ENCODE results near the gene MOCS1.

The MOCS1 gene

DNA sequence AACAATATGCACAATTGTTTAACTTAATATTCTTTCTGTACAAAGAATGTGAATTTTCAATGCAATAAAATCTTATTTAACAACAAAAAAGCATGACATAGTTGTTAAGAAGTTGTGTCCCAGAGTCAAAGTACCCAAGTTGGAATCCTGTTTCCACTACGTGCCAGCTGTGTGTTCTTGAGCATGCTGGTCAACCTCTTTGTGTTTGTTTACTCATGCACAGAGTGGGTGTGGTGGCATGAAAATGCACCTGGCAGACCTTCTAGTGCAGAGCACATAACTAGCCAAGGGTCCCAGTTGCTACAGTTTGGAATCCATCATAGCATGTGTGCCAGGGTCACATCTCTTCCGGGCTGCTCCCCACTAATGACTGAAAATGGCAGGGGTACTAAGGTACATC lies 24.7 kb upstream of the MOCS1 start:
- TF ChIP-seq TAF1 (IDR thresholded peaks at IDR 0.05; ENCODE audit: borderline replicate concordance, insufficient read depth, low read length), result no peak
- TF ChIP-seq POLR2AphosphoS5 (IDR thresholded peaks at IDR 0.05; ENCODE audit: low read depth, low read length), result no peak
- TF ChIP-seq, protein P1, sequence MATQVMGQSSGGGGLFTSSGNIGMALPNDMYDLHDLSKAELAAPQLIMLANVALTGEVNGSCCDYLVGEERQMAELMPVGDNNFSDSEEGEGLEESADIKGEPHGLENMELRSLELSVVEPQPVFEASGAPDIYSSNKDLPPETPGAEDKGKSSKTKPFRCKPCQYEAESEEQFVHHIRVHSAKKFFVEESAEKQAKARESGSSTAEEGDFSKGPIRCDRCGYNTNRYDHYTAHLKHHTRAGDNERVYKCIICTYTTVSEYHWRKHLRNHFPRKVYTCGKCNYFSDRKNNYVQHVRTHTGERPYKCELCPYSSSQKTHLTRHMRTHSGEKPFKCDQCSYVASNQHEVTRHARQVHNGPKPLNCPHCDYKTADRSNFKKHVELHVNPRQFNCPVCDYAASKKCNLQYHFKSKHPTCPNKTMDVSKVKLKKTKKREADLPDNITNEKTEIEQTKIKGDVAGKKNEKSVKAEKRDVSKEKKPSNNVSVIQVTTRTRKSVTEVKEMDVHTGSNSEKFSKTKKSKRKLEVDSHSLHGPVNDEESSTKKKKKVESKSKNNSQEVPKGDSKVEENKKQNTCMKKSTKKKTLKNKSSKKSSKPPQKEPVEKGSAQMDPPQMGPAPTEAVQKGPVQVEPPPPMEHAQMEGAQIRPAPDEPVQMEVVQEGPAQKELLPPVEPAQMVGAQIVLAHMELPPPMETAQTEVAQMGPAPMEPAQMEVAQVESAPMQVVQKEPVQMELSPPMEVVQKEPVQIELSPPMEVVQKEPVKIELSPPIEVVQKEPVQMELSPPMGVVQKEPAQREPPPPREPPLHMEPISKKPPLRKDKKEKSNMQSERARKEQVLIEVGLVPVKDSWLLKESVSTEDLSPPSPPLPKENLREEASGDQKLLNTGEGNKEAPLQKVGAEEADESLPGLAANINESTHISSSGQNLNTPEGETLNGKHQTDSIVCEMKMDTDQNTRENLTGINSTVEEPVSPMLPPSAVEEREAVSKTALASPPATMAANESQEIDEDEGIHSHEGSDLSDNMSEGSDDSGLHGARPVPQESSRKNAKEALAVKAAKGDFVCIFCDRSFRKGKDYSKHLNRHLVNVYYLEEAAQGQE (IDR thresholded peaks at IDR 0.05; ENCODE audit: insufficient read depth in 1 of 2, low read depth in 2 of 2, low read length in 2 of 2), result no peak
- TF ChIP-seq SIN3A (IDR thresholded peaks at IDR 0.05; ENCODE audit: borderline replicate concordance, insufficient read depth, low read length), result no peak
- no peak for TF ChIP-seq FOXP2 (optimal IDR thresholded peaks at IDR 0.05; ENCODE audit: borderline replicate concordance, extremely low read depth, extremely low read length, insufficient read depth)

DNA sequence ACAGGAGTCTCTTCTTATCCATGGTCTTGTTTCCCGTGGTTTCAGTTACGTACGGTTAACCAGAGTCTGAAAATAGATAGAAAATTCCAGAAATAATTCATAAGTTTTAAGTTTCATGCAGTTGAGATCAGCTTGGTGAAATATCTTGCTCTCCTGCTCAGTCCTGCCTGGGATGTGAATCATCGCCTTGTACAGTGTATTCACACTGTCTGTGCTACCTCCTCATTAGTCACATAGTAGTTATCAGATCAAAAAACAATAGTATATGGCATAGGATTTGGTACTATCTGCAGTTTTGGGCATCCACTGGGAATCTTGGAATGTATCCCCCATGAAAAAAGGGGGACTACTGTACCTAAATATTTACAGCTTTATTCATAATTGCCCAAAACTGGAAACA lies 22.7 kb upstream of the MOCS1 start:
- TF ChIP-seq SIN3A (IDR thresholded peaks at IDR 0.05; ENCODE audit: borderline replicate concordance, insufficient read depth, low read length) (no peak), TAF1 (IDR thresholded peaks at IDR 0.05; ENCODE audit: borderline replicate concordance, insufficient read depth, low read length) (no peak), POLR2AphosphoS5 (IDR thresholded peaks at IDR 0.05; ENCODE audit: low read depth, low read length) (no peak), FOXP2 (optimal IDR thresholded peaks at IDR 0.05; ENCODE audit: borderline replicate concordance, extremely low read depth, extremely low read length, insufficient read depth) (no peak)
- TF ChIP-seq, protein P1 (IDR thresholded peaks at IDR 0.05; ENCODE audit: insufficient read depth in 1 of 2, low read depth in 2 of 2, low read length in 2 of 2), result no peak

DNA sequence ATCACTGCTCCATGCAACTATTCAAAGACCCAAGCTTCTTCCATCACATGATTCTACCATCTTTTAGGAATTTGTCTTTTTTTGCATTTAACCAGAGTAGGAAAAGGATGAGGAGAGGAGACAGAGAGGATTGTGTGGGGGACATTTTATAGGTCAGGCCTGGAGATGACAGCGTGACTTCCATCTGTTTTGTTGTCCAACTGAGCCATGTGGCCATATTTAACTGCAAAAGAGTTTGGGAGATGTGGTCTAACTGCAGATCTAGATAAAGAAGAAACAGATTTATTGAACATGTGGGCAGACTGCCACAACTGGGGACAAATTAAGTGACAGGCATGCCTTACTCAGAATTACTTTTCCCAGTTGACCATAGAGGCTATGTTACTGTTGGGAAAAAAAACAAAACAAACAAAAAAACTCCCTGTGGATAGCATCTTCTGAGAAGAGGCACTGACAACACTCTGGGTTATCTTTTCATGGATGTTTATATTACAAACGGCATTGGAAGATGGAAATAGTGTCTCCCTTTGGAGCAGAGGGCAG lies 18.9 kb upstream of the MOCS1 start:
- TF ChIP-seq POLR2AphosphoS5 (IDR thresholded peaks at IDR 0.05; ENCODE audit: low read depth, low read length) (no peak), FOXP2 (optimal IDR thresholded peaks at IDR 0.05; ENCODE audit: borderline replicate concordance, extremely low read depth, extremely low read length, insufficient read depth) (no peak), TAF1 (IDR thresholded peaks at IDR 0.05; ENCODE audit: borderline replicate concordance, insufficient read depth, low read length) (no peak), SIN3A (IDR thresholded peaks at IDR 0.05; ENCODE audit: borderline replicate concordance, insufficient read depth, low read length) (no peak)
- TF ChIP-seq, protein P1 (IDR thresholded peaks at IDR 0.05; ENCODE audit: insufficient read depth in 1 of 2, low read depth in 2 of 2, low read length in 2 of 2), result no peak

DNA sequence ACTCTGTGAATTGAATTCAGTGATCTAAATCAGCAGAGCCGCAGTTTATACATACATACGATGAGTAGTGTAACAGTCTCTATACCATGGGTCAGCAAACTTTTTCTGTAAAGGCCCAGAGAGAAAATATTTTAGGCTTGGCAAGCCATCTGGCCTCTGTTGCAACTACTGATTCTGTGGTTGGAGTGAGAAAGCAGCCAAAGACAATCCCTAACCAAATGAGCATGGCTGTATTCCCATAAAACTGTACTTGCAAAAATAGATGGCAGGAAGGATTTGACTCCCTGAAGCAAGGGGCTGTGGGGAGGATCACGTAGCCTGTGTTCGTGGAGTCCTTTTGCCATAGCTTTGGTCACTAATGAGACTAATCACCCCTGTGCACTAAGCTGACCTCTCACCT lies 17.9 kb upstream of the MOCS1 start:
- TF ChIP-seq POLR2AphosphoS5 (IDR thresholded peaks at IDR 0.05; ENCODE audit: low read depth, low read length), result no peak
- TF ChIP-seq, protein P1 (IDR thresholded peaks at IDR 0.05; ENCODE audit: insufficient read depth in 1 of 2, low read depth in 2 of 2, low read length in 2 of 2), result no peak
- TF ChIP-seq SIN3A (IDR thresholded peaks at IDR 0.05; ENCODE audit: borderline replicate concordance, insufficient read depth, low read length), result no peak
- no peak for TF ChIP-seq TAF1 (IDR thresholded peaks at IDR 0.05; ENCODE audit: borderline replicate concordance, insufficient read depth, low read length)
- no peak for TF ChIP-seq FOXP2 (optimal IDR thresholded peaks at IDR 0.05; ENCODE audit: borderline replicate concordance, extremely low read depth, extremely low read length, insufficient read depth)

DNA sequence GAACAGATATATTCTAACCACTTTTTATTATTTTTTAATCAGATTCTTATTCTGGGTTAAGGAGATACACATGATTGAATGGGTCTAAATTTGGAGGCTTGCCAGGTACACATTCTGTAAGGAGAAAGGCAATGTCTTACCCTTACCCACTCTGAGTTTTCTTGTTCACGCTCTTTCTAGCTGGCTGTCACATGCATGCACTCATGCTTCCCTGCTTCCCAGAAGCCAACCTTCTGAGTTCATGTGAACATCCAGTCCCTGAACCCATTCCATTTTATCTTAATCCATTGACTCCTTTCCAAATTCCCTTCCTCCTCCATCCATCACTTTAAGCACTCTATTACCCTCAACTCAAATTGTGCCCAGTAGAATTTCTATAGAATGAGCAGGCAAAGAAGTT lies 17.5 kb upstream of the MOCS1 start:
- TF ChIP-seq POLR2AphosphoS5 (IDR thresholded peaks at IDR 0.05; ENCODE audit: low read depth, low read length) (no peak), TAF1 (IDR thresholded peaks at IDR 0.05; ENCODE audit: borderline replicate concordance, insufficient read depth, low read length) (no peak), FOXP2 (optimal IDR thresholded peaks at IDR 0.05; ENCODE audit: borderline replicate concordance, extremely low read depth, extremely low read length, insufficient read depth) (no peak), SIN3A (IDR thresholded peaks at IDR 0.05; ENCODE audit: borderline replicate concordance, insufficient read depth, low read length) (no peak)
- TF ChIP-seq, protein P1 (IDR thresholded peaks at IDR 0.05; ENCODE audit: insufficient read depth in 1 of 2, low read depth in 2 of 2, low read length in 2 of 2), result no peak
